Dendritic cell treated with granulocyte-macrophage colony-stimulating factor and Interleukin-4, amounts not matched to agents 40 ng/mL and 50 ng/mL, for 4 days (primary cell): ENCODE results near the gene SLC2A10.

Source experiments
- H3K27ac Mint-ChIP-seq: one replicate; pipeline ENCODE4 v1.8.0; 2022; ENCODE audit warnings: mild to moderate bottlenecking, mixed read lengths
- H3K27me3 Mint-ChIP-seq: one replicate; pipeline ENCODE4 v1.8.0; 2022; ENCODE audit warnings: mild to moderate bottlenecking, mixed read lengths
- H3K36me3 Mint-ChIP-seq: one replicate; pipeline ENCODE4 v1.8.0; 2022; ENCODE audit warnings: low read depth, mixed read lengths
- H3K4me1 Mint-ChIP-seq: one replicate; pipeline ENCODE4 v1.8.0; 2022; ENCODE audit warnings: low read depth, mixed read lengths
- H3K4me3 Mint-ChIP-seq: one replicate; pipeline ENCODE4 v1.8.0; 2022; ENCODE audit warnings: mild to moderate bottlenecking, moderate library complexity, mixed read lengths
- H3K9me3 Mint-ChIP-seq: one replicate; pipeline ENCODE4 v1.8.0; 2022; ENCODE audit warnings: mixed read lengths
- intact Hi-C: fragments of 100-400 bp; cut with micrococcal nuclease; formaldehyde crosslinking; loops from one replicate; pipeline ENCODE4 v1.15.0; 2022

The SLC2A10 gene

GRCh38 chr20:46767127-46767761 lies 57.8 kb downstream of the SLC2A10 start:
- no peak overlapping the region for H3K27ac Mint-ChIP-seq
- no peak overlapping the region for H3K4me3 Mint-ChIP-seq
- H3K36me3 Mint-ChIP-seq = no peaks in the 10 kb centered on the region
- peaks cover 15% of the 10 kb centered on the region for H3K27me3 Mint-ChIP-seq
- intact Hi-C loops = loop anchor here (1.0 kb wide), 1 partner anchor 383 kb away; no protein-coding TSS in a partner anchor
- no peaks in the 10 kb centered on the region for H3K9me3 Mint-ChIP-seq
- no peaks in the 10 kb centered on the region for H3K4me1 Mint-ChIP-seq

DNA sequence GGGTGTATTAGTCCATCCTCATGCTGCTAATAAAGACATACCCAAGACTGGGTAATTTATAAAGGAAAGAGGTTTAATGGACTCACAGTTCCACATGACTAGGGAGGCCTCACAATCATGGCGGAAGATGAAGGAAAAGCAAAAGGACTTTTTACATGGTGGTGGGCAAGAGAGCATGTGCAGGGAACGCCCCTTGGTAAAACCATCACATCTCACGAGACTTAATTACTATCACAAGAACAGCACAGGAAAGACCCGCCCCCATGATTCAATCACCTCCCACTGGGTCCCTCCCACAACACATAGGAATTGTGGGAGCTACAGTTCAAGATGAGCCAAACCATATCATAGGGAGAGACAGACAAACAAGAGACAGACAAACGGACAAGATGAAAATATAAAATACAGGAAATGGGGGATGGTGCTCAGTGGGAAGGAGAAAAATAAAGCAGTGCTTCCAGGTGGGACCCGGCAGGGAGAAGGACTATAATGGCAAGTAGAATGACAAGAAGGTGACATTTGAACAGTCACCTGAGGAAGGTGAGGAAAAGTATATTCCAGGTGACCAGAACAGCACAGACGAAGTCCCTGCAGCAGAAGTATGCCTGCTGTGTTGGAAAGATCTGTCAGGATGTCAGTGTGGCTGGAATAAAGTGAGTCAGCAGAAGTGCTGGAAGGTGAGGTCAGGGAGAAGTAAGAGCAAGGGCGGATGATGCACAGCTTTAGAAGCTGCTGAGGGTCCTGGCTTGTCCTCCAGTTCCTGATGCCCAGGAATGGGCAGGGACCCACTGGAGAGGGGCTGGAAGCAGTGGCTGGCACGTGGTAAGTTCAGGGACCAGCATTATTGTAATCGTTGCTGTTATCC lies 61.1 kb downstream of the SLC2A10 start:
- H3K36me3 Mint-ChIP-seq = no peaks in the 10 kb centered on the region
- H3K4me1 Mint-ChIP-seq = peaks cover 7% of the 10 kb centered on the region
- no peak overlapping the region for H3K27ac Mint-ChIP-seq
- H3K27me3 Mint-ChIP-seq = peaks cover 24% of the 10 kb centered on the region
- peaks cover 3% of the 10 kb centered on the region for H3K9me3 Mint-ChIP-seq
- no peak overlapping the region for H3K4me3 Mint-ChIP-seq
- intact Hi-C loops = no loop called here

- Mint-ChIP-seq H3K4me3 (no peak overlapping the region), H3K27ac (no peak overlapping the region), H3K27me3 (peaks cover 26% of the 10 kb centered on the region), H3K4me1 (peaks cover 7% of the 10 kb centered on the region), H3K9me3 (peaks cover 8% of the 10 kb centered on the region), H3K36me3 (no peaks in the 10 kb centered on the region)
- intact Hi-C loops = no loop called here
Measured at GRCh38 chr20:46771195-46771588, 61.7 kb downstream of the SLC2A10 start.

DNA sequence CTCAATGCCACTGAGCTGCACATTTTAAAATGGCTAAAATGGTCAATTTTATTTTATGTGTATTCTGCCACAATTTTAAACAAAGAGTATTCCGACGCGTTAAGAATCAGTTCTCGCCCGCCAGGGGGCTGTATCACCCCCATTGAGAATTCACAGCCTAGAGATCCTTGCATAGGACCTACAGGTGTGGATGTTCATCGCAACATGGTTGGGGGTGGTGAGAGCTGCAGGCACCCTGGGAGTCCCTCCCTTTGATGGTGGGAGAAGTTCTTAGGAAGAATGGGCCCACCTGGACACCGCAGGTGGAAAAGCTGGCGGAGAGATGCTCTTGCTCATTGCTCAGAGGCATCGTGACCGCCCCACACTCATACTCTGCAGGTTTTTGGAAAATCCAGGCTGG lies 63.5 kb downstream of the SLC2A10 start:
- Mint-ChIP-seq H3K36me3 (no peaks in the 10 kb centered on the region), H3K27ac (no peak overlapping the region), H3K9me3 (peaks cover 8% of the 10 kb centered on the region), H3K4me3 (no peak overlapping the region), H3K27me3 (peaks cover 32% of the 10 kb centered on the region), H3K4me1 (peaks cover 7% of the 10 kb centered on the region)
- intact Hi-C loops = no loop called here

DNA sequence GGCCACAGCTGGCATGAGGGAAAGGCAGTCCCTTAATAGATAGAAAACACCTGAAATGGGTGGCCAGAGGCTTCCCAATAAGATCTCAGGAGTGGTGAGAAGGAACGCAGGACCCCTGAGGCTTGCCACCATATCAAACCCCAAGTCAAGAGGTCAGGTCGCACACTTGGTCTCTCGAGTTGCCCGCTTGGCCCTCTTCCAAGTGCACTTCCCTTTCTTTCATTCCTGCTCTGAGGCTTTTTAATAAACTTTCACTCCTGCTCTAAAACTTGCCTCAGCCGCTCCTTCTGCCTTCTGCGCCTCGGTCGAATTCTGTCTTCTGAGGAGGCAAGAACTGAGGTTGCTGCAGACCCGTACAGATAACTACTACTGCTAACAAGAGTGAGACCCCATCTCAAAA lies 64.2 kb downstream of the SLC2A10 start:
- H3K9me3 Mint-ChIP-seq = peaks cover 8% of the 10 kb centered on the region
- H3K4me3 Mint-ChIP-seq = no peak overlapping the region
- no peak overlapping the region for H3K27ac Mint-ChIP-seq
- no peaks in the 10 kb centered on the region for H3K36me3 Mint-ChIP-seq
- peaks cover 7% of the 10 kb centered on the region for H3K4me1 Mint-ChIP-seq
- intact Hi-C loops = no loop called here
- peaks cover 31% of the 10 kb centered on the region for H3K27me3 Mint-ChIP-seq

GRCh38 chr20:46774236-46774635 lies 64.8 kb downstream of the SLC2A10 start:
- Mint-ChIP-seq H3K36me3 (no peaks in the 10 kb centered on the region), H3K4me3 (no peak overlapping the region), H3K9me3 (peaks cover 8% of the 10 kb centered on the region), H3K4me1 (peaks cover 7% of the 10 kb centered on the region), H3K27ac (no peak overlapping the region), H3K27me3 (peaks cover 30% of the 10 kb centered on the region)
- intact Hi-C loops = no loop called here

GRCh38 chr20:46774943-46775560 lies 65.6 kb downstream of the SLC2A10 start:
- Mint-ChIP-seq H3K27me3 (peaks cover 30% of the 10 kb centered on the region), H3K4me1 (peaks cover 7% of the 10 kb centered on the region), H3K9me3 (peaks cover 8% of the 10 kb centered on the region), H3K4me3 (no peak overlapping the region), H3K27ac (no peak overlapping the region), H3K36me3 (no peaks in the 10 kb centered on the region)
- intact Hi-C loops = no loop called here

DNA sequence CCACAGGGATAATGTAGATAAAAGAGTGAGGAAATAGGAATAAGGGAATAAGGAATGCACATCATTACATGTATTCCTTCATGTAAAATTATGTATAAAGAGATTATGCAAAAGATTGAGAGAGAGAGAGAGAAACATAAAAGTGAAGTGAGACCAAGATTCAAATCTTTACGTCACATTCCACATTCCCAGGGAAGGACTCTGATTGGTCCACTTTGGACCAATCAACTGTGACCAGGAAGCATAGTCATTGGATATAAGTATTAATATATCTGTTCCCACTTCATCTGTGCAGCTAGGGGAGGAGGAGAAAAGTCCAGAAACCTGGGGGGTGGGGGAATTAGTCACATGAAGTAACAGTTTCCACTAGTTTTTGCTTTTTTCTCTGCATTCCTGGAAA lies 66.4 kb downstream of the SLC2A10 start:
- Mint-ChIP-seq H3K27me3 (peaks cover 26% of the 10 kb centered on the region), H3K4me1 (peaks cover 7% of the 10 kb centered on the region), H3K9me3 (peaks cover 8% of the 10 kb centered on the region), H3K27ac (no peak overlapping the region), H3K36me3 (no peaks in the 10 kb centered on the region), H3K4me3 (no peak overlapping the region)
- intact Hi-C loops = no loop called here

GRCh38 chr20:46777331-46777730 lies 67.9 kb downstream of the SLC2A10 start:
- peaks cover 7% of the 10 kb centered on the region for H3K4me1 Mint-ChIP-seq
- H3K9me3 Mint-ChIP-seq = peaks cover 8% of the 10 kb centered on the region
- H3K27me3 Mint-ChIP-seq = peaks cover 24% of the 10 kb centered on the region
- no peak overlapping the region for H3K4me3 Mint-ChIP-seq
- no peaks in the 10 kb centered on the region for H3K36me3 Mint-ChIP-seq
- intact Hi-C loops = no loop called here
- no peak overlapping the region for H3K27ac Mint-ChIP-seq

DNA sequence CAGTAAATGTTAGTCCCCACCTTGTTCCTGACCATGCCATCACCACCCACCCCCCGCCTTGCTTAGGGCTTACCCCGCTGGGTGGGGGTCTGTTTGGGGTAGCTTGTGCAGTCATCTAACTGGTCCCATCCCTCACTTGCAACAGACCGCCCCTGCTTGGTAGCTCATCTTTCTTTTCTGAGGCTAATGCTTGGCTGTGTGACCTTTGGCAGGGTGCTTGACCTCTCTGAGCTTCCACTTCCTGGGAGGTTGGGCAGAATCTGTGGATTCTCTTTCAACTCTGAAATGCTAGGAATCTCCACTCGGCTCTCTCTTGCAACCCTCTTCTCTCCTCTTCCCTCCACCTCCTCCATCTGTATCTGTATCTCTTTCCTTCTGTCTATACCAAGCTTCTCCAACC lies 70.4 kb downstream of the SLC2A10 start:
- Mint-ChIP-seq H3K9me3 (peaks cover 8% of the 10 kb centered on the region), H3K4me3 (no peak overlapping the region), H3K36me3 (no peaks in the 10 kb centered on the region), H3K27me3 (peaks cover 18% of the 10 kb centered on the region), H3K27ac (no peak overlapping the region), H3K4me1 (no peaks in the 10 kb centered on the region)
- intact Hi-C loops = no loop called here

DNA sequence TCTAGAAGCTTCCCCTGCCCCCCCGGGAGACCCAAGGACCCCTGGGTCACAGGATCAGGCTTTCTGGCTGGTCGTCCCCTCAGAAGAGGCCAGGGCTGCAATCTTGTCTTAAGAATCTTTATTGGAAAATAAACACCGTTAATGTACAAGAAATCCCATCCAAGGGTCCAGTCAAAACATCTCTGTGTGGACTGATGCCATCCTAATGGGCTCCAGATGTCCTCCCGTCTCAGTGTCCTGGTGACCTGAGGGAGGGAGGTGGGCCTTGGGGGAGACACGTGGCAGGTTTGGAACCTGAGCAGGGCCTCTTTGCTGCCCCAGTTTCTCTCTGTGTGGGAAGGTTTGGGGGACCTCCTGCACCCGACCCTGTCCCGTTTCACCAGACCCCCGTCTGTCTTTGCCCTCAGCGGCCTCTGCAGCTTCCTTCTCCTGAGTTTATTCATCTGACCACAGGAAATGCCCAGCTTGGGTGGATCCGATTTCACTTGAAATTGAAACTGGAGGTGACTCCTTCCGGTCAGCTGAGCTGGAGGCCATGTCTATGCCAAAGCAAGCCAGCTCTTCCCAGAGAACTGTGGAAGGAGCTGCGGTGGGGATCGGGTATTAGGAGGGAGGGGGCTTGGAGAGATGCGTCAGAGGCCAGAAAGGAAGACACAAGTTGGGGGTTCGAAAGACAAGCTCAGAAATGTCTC lies 75.1 kb downstream of the SLC2A10 start:
- Mint-ChIP-seq H3K9me3 (no peaks in the 10 kb centered on the region), H3K36me3 (no peaks in the 10 kb centered on the region), H3K4me3 (no peak overlapping the region), H3K4me1 (no peaks in the 10 kb centered on the region), H3K27me3 (peaks cover 11% of the 10 kb centered on the region), H3K27ac (no peak overlapping the region)
- intact Hi-C loops = no loop called here
